Retinal pigment epithelial cell (primary cell): ENCODE data around the gene ANKS1B.

Experiments
- DNase-seq: peaks from one replicate; pipeline ENCODE4 v3.0.0-alpha.2; 2010; ENCODE audit warnings: low read depth
- H3K4me3 ChIP-seq: 2 replicates; pipeline ENCODE4 v1.5.1; 2011; ENCODE audit warnings: mild to moderate bottlenecking, low read length, control low read depth, moderate library complexity
- CTCF ChIP-seq: conservative IDR thresholded peaks from 2 replicates; pipeline ENCODE4 v1.5.1; 2011; ENCODE audit warnings: low read depth, low read length, control low read depth, inconsistent platforms

The ANKS1B gene

DNA sequence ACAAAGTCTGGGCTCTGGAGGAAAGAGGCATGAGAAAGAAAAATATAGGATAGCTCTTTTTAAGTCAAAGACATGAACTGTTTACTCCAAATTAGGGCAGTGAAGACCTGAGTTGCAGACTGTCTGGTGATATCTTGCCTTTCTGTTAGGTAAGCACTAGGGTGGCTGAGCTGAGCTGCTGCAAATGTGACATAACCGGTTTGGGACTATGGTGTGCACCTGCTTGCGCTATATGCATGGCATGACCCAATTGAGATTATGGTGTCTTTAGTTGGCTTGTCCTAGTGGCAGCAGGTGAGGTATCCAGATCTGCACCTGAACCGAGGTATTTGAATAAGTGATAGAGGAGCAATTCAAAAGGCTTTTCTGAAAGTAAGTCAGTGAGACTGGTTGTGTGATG is 994.1 kb downstream of the ANKS1B start:
- no peak for TF ChIP-seq CTCF
- no peak overlapping the region for H3K4me3 ChIP-seq
- DNase-seq, result no peak

- no peak for TF ChIP-seq CTCF
- DNase-seq, result no peak
- H3K4me3 ChIP-seq, result no peak overlapping the region
Observed at GRCh38 chr12:98985156-98985555, 999.6 kb downstream of the ANKS1B start.

DNA sequence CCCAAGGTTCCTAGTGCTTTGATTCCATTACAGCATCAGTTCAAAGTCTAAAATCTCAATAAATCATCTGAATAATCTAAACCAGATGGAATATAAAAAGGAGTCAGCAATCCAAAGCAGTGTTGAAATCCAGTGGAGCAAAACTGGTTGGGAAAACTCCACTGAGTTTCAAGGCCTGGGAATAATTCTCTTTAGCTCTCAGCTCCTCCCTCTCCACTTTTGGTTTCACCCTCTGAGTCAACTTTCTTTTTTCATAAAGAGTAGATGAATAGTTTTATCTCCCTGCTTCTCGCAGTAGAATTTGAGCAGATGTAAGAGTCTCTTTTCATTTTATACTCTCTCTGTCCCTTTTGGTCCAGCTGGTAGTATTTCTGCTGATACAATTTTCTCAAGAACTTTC is 1001.1 kb downstream of the ANKS1B start:
- TF ChIP-seq CTCF, result no peak
- no peak overlapping the region for H3K4me3 ChIP-seq
- no peak for DNase-seq

DNA sequence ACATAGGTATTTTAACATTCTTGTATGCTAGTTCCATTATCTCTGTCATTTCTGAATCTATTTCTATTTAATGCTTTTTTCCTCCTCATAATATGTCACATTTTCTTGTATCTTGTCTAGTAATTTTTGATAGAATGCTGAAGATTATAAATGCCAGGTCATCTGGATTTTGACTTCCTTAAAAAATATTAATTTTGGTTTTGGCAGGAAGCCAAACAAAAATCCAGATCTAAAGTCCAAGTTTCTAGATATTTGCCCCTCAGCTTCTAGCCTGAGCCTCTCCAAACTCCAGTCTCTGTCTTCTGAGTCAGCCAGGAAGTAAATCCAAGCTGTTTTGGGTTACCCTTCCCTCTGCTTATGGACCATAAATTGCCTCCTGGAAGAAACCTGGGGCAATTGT is 1004.2 kb downstream of the ANKS1B start:
- no peak for DNase-seq
- H3K4me3 ChIP-seq, result no peak overlapping the region
- TF ChIP-seq CTCF, result no peak

DNA sequence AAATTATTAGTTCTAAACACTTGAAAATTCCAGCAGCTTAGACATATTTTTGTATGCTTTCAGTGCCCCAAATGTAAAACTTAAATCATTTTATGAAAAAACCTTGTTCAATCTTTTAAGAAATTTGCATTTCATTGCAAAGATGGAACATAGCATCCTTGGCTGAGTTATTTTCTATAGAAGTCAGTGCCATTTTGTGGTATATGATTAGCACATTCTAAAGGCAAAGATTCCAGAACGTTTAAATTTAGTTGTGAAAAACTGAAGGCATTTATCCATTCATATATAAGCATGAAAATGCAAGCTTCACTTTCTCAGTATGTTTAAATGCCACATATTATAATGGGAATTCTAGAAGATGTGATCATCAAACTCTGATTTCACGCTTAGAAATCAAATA is 1007.5 kb downstream of the ANKS1B start:
- TF ChIP-seq CTCF, result no peak
- DNase-seq, result no peak
- no peak overlapping the region for H3K4me3 ChIP-seq

GRCh38 chr12:98974767-98975381 is 1009.9 kb downstream of the ANKS1B start:
- H3K4me3 ChIP-seq, result no peak overlapping the region
- DNase-seq, result no peak
- no peak for TF ChIP-seq CTCF

DNA sequence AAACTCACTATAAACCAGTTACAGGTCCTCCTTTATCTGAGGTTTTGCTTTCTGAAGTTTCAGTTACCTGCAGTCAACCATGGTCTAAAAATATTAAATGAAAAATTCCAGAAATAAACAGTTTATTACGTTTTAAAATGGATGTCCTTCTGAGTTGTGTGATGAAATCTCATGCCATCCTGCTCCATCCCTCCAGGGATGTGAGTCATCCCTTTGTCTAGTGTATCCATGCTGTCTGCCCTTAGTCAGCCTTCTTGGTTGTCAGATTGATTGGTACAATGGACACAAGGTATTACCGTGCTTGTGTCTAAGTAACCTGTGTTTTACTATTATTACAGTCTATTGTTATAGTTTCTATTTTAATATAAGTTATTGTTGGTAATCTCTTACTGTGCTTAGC is 1011.3 kb downstream of the ANKS1B start:
- no peak overlapping the region for H3K4me3 ChIP-seq
- no peak for DNase-seq
- TF ChIP-seq CTCF, result no peak
